Suprapubic skin (tissue), 4 donors: Measurements from ENCODE around the gene MORF4L2. TPM values are rescaled to one million over a fixed set of nuclear protein-coding genes. Genes with fewer than 3 reads are reported as not detected.
"Not testable (repeated sequence)": the region's sequence is repeated elsewhere in the genome, so short reads cannot be mapped to it uniquely, and the experiment has no call there.

Experiments used
- DNase-seq, 2 donors: peaks; one replicate each; pipeline ENCODE4 v3.0.0-alpha.2; 2019; ENCODE audit warnings: low spot score in 2 of 2
- H3K27ac ChIP-seq: fragments of 200-600 bp; sonication (generic); one replicate; pipeline ENCODE4 v1.5.1; 2019
- H3K27me3 ChIP-seq: fragments of 200-600 bp; sonication (generic); one replicate; pipeline ENCODE4 v1.5.1; 2019
- H3K36me3 ChIP-seq: fragments of 200-600 bp; sonication (generic); one replicate; pipeline ENCODE4 v1.5.1; 2019
- H3K4me1 ChIP-seq: fragments of 200-600 bp; sonication (generic); one replicate; pipeline ENCODE4 v1.5.1; 2019
- H3K4me3 ChIP-seq: fragments of 200-600 bp; sonication (generic); one replicate; pipeline ENCODE4 v1.5.1; 2019; ENCODE audit warnings: mild to moderate bottlenecking
- H3K9me3 ChIP-seq: fragments of 200-600 bp; sonication (generic); one replicate; pipeline ENCODE4 v1.5.1; 2019
- CTCF ChIP-seq, 2 donors: fragments of 200-600 bp in 1 of 2; fragments of 450-650 bp in 1 of 2; sonication (generic) in 1 of 2; IDR thresholded peaks; one replicate each; pipeline ENCODE4 v1.5.1; 2016 to 2019; ENCODE audit warnings: antibody characterized with exemption in 2 of 2, mild to moderate bottlenecking in 1 of 2, moderate library complexity in 1 of 2
- EP300 ChIP-seq: sonication (generic); formaldehyde crosslinking; IDR thresholded peaks from one replicate; pipeline ENCODE4 v1.6.1; 2017; ENCODE audit warnings: antibody characterized with exemption
- POLR2A ChIP-seq, 2 donors: fragments of 450-650 bp; IDR thresholded peaks; one replicate each; pipeline ENCODE4 v1.6.1; 2017; ENCODE audit warnings: antibody characterized with exemption in 2 of 2, mild to moderate bottlenecking in 2 of 2, moderate library complexity in 2 of 2
- POLR2AphosphoS5 ChIP-seq, 3 donors: sonication (generic); formaldehyde crosslinking; IDR thresholded peaks; one replicate each; pipeline ENCODE4 v1.6.1; 2017; ENCODE audit warnings: antibody characterized with exemption in 3 of 3
- WGBS: methylation state at CpG from one replicate; pipeline ENCODE4 v1.1.5; 2018; 5-methylcytosine and 5-hydroxymethylcytosine counted together
- total RNA-seq, 4 donors: library from RNA; depleted of rRNA; stranded (reverse); fragments of >200 nt; gene quantifications; one replicate each; pipeline ENCODE4 v1.1.0, GENCODE V29; 2016

The MORF4L2 gene
- total RNA-seq, 4 donors from 2014 or later, result 167 to 288 (median 246) TPM

DNA sequence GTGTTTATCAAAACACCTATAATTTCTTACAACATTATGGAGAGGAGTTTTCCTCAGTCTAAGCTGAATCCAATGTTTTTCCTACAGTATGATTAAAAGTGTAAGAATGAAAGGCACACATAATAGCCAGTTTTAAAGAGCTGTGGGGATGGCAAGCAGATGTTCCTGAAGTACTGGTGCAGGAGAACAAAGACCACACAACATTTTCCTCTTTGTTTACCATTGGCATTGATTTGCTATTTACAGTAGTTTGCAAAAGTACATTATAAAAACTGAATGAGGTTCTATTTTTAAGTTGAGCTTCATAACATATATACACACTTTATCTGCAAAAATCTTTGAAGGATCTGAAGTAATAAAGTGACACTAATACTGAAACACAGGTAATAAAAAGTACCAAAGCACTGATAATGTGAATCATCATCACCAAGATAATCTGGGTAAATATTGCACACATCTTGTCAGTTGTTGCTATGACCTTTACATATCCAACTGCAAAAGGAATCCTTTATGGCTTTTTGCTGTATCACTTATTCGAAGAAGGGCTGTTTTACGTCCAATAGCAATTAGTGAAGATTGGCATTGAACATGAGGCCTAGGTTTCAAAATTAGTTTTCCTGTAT, 35.2 kb downstream of the MORF4L2 start:
- Histone ChIP-seq H3K36me3 (no peaks in the 10 kb centered on the region), H3K27ac (no peak overlapping the region), H3K27me3 (no peaks in the 10 kb centered on the region), H3K9me3 (no peaks in the 10 kb centered on the region), H3K4me3 (no peak overlapping the region), H3K4me1 (no peaks in the 10 kb centered on the region)
- TF ChIP-seq POLR2A (IDR thresholded peaks at IDR 0.05) (no peak), EP300 (no peak), POLR2AphosphoS5 (IDR thresholded peaks at IDR 0.05) (no peak), CTCF (IDR thresholded peaks at IDR 0.05) (no peak)
- WGBS, result 92% methylated on average over 2 of the region's 2 CpGs
- no peak for DNase-seq

- DNase-seq, result no peak
- no peaks in the 10 kb centered on the region for H3K36me3 ChIP-seq
- TF ChIP-seq POLR2A (IDR thresholded peaks at IDR 0.05), result no peak
- TF ChIP-seq CTCF (IDR thresholded peaks at IDR 0.05), result no peak
- TF ChIP-seq POLR2AphosphoS5 (IDR thresholded peaks at IDR 0.05), result no peak
- no peak for TF ChIP-seq EP300
- no peaks in the 10 kb centered on the region for H3K9me3 ChIP-seq
- H3K4me3 ChIP-seq, result no peak overlapping the region
- H3K4me1 ChIP-seq, result no peaks in the 10 kb centered on the region
- no peaks in the 10 kb centered on the region for H3K27me3 ChIP-seq
- H3K27ac ChIP-seq, result no peak overlapping the region
- 57% methylated on average over 1 of the region's 1 CpG for WGBS
These were observed 38.9 kb downstream of the MORF4L2 start for GRCh38 chrX:103647630-103648029.

DNA sequence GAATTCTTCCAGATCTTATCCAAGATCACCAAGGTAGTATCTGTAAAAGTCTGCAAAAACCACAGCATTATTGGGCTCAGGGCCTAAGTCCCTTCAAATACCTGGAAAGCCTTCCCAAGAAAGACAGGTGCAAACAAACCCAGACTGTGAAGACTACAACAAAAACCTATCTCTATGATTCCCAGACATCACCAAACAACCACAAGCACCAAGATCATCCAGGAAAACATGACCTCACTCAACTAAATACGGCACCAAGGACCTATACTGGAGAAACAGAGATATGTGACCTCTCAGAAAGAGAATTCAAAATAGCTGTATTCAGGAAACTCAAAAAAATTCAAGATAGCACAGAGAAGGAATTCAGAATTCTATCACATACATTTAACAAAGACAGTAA, 42.4 kb downstream of the MORF4L2 start:
- 81% methylated on average over 1 of the region's 1 CpG for WGBS
- TF ChIP-seq POLR2AphosphoS5 (IDR thresholded peaks at IDR 0.05) (no peak), EP300 (no peak), CTCF (IDR thresholded peaks at IDR 0.05) (no peak), POLR2A (IDR thresholded peaks at IDR 0.05) (no peak)
- Histone ChIP-seq H3K27ac (no peak overlapping the region), H3K9me3 (no peaks in the 10 kb centered on the region), H3K4me3 (no peak overlapping the region), H3K36me3 (no peaks in the 10 kb centered on the region), H3K4me1 (no peaks in the 10 kb centered on the region), H3K27me3 (no peaks in the 10 kb centered on the region)
- no peak for DNase-seq

DNA sequence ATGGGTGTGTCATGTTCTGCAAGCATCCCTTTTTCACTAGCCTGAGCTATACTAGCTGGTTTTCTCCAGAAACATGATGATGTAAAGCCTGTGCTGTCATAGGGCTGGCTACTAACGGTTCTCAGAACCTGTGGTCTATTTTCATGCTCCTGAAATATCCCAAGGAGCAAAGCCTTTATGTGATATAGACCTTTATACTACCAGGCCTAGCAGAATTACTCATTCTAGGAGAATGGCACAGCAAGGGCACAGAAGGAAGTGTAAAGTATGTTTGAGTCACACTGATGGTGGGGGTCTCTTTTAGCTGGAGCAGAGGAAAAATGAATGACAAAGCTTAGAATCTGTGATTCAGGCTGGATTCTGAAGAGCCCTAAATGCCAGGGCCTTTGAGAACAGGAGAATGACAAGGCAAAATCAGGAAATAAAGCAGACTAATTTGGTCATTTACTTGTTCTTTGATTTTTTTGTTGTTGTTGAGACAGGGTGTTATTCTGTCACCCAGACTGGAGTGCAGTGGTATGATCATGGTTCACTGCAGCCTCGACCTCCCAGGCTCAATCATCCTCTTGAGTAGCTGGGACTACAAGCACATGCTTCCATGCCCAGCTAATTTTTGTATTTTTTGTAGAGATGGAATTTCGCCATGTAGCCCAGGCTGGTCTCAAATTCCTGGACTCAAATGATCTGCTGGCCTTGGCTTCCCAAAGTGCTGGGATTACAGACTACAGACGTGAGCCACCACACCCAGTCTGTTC, 45.9 kb downstream of the MORF4L2 start:
- Histone ChIP-seq H3K27me3 (no peaks in the 10 kb centered on the region), H3K36me3 (no peaks in the 10 kb centered on the region), H3K4me1 (no peaks in the 10 kb centered on the region), H3K9me3 (no peaks in the 10 kb centered on the region), H3K27ac (no peak overlapping the region), H3K4me3 (no peak overlapping the region)
- DNase-seq, result no peak
- no peak for TF ChIP-seq CTCF (IDR thresholded peaks at IDR 0.05)
- TF ChIP-seq EP300, result no peak
- no peak for TF ChIP-seq POLR2A (IDR thresholded peaks at IDR 0.05)
- TF ChIP-seq POLR2AphosphoS5 (IDR thresholded peaks at IDR 0.05), result no peak
- WGBS, result 66% methylated on average over 4 of the region's 4 CpGs

GRCh38 chrX:103638479-103639346, 47.8 kb downstream of the MORF4L2 start:
- H3K27ac ChIP-seq, DNase-seq, H3K4me3 ChIP-seq, H3K4me1 ChIP-seq, H3K36me3 ChIP-seq, H3K9me3 ChIP-seq, H3K27me3 ChIP-seq: not testable (repeated sequence)
- 44% methylated on average over 4 of the region's 6 CpGs for WGBS
